Liver (tissue), 9 donors: ENCODE data around the gene PUS3. TPM values are rescaled to one million over a fixed set of nuclear protein-coding genes. Genes with fewer than 3 reads are reported as not detected.

Experiments used
- DNase-seq: peaks from one replicate; pipeline ENCODE4 v3.0.0-alpha.2; 2017; ENCODE audit warnings: low spot score
- H3K27ac ChIP-seq, 2 donors: one replicate each; pipeline ENCODE4 v1.7.0; 2013; ENCODE audit warnings: inconsistent platforms in 2 of 2, low read length in 2 of 2, control low read depth in 1 of 2, low read depth in 1 of 2, mild to moderate bottlenecking in 1 of 2
- H3K27me3 ChIP-seq, 4 donors: one replicate each; pipeline versions ENCODE4 v1.6.1 to v1.7.0; 2013; ENCODE audit warnings: low read length in 3 of 4, inconsistent platforms in 1 of 4, mild to moderate bottlenecking in 1 of 4, moderate library complexity in 1 of 4; ENCODE audit not compliant: control insufficient read depth in 4 of 4, insufficient read depth in 4 of 4
- H3K36me3 ChIP-seq, 4 donors: one replicate each; pipeline versions ENCODE4 v1.6.1 to v1.7.0; 2013; ENCODE audit warnings: low read length in 3 of 4, mild to moderate bottlenecking in 3 of 4, low read depth in 1 of 4, moderate library complexity in 1 of 4; ENCODE audit not compliant: control insufficient read depth in 4 of 4, insufficient read depth in 3 of 4
- H3K4me1 ChIP-seq, 4 donors: one replicate each; pipeline versions ENCODE4 v1.6.1 to v1.7.0; 2013; ENCODE audit warnings: low read length in 3 of 4, mild to moderate bottlenecking in 3 of 4, moderate library complexity in 1 of 4; ENCODE audit not compliant: control insufficient read depth in 4 of 4, insufficient read depth in 4 of 4
- H3K4me3 ChIP-seq, 3 donors: one replicate each; pipeline versions ENCODE4 v1.6.1 to v1.7.0; 2013; ENCODE audit warnings: low read length in 3 of 3, control low read depth in 1 of 3, low read depth in 1 of 3, mild to moderate bottlenecking in 1 of 3
- H3K9ac ChIP-seq, 2 donors: one replicate each; pipeline ENCODE4 v1.7.0; 2013; ENCODE audit warnings: low read length in 2 of 2, mild to moderate bottlenecking in 2 of 2, moderate library complexity in 2 of 2, control low read depth in 1 of 2, low read depth in 1 of 2
- H3K9me3 ChIP-seq, 4 donors: one replicate each; pipeline versions ENCODE4 v1.6.1 to v1.7.0; 2013; ENCODE audit warnings: low read length in 3 of 4; ENCODE audit not compliant: control insufficient read depth in 4 of 4
- EGR1 ChIP-seq, 2 donors: IDR thresholded peaks; 2 replicates each; pipeline ENCODE4 v1.6.1; 2016 to 2018; ENCODE audit warnings: antibody characterized with exemption in 2 of 2, low read depth in 2 of 2
- FOXA1 ChIP-seq: IDR thresholded peaks from 2 replicates; pipeline ENCODE4 v1.6.1; 2016; ENCODE audit warnings: antibody characterized with exemption
- FOXA2 ChIP-seq: IDR thresholded peaks from 2 replicates; pipeline ENCODE4 v1.6.1; 2016; ENCODE audit warnings: antibody characterized with exemption
- GABPA ChIP-seq, 2 donors: IDR thresholded peaks in 1 of 2; conservative IDR thresholded peaks in 1 of 2; 2 replicates each; pipeline ENCODE4 v1.6.1; 2016; ENCODE audit warnings: antibody characterized with exemption in 2 of 2, mild to moderate bottlenecking in 1 of 2, moderate library complexity in 1 of 2
- HNF4A ChIP-seq, 2 donors: conservative IDR thresholded peaks; 2 replicates each; pipeline ENCODE4 v1.6.1; 2016; ENCODE audit warnings: antibody characterized with exemption in 2 of 2, mild to moderate bottlenecking in 2 of 2
- HNF4G ChIP-seq: IDR thresholded peaks from 2 replicates; pipeline ENCODE4 v1.6.1; 2016; ENCODE audit warnings: antibody characterized with exemption
- JUND ChIP-seq, 2 donors: IDR thresholded peaks; 2 replicates each; pipeline ENCODE4 v1.6.1; 2016; ENCODE audit warnings: antibody characterized with exemption in 2 of 2
- MAX ChIP-seq: IDR thresholded peaks from 2 replicates; pipeline ENCODE4 v1.6.1; 2016; ENCODE audit warnings: antibody characterized with exemption
- NR2F2 ChIP-seq: IDR thresholded peaks from 2 replicates; pipeline ENCODE4 v1.6.1; 2016; ENCODE audit warnings: antibody characterized with exemption
- RAD21 ChIP-seq, 2 donors: IDR thresholded peaks; 2 replicates each; pipeline ENCODE4 v1.6.1; 2016; ENCODE audit warnings: antibody characterized with exemption in 2 of 2, mild to moderate bottlenecking in 2 of 2
- RXRA ChIP-seq, 2 donors: IDR thresholded peaks; 2 replicates each; pipeline ENCODE4 v1.6.1; 2017 to 2018; ENCODE audit warnings: antibody characterized with exemption in 2 of 2, mild to moderate bottlenecking in 1 of 2
- SP1 ChIP-seq: IDR thresholded peaks from 2 replicates; pipeline ENCODE4 v1.6.1; 2018; ENCODE audit warnings: antibody characterized with exemption, mild to moderate bottlenecking
- TAF1 ChIP-seq: conservative IDR thresholded peaks from 2 replicates; pipeline ENCODE4 v1.6.1; 2016; ENCODE audit warnings: antibody characterized with exemption, mild to moderate bottlenecking
- YY1 ChIP-seq: IDR thresholded peaks from 2 replicates; pipeline ENCODE4 v1.6.1; 2016; ENCODE audit warnings: antibody characterized with exemption, mild to moderate bottlenecking
- WGBS: extraction: QIAGEN DNeasy Blood & Tissue Kit; methylation state at CpG from one replicate; pipeline ENCODE4 v1.1.7; 2013; 5-methylcytosine and 5-hydroxymethylcytosine counted together
- polyA plus RNA-seq, 2 donors: library from polyadenylated mRNA; stranded (reverse) in 1 of 2; unstranded in 1 of 2; fragments of 200-250 nt in 1 of 2; fragments of >200 nt in 1 of 2; fragmentation: Nextera tagmentation in 1 of 2; extraction: Ambion mirVana in 1 of 2; gene quantifications; one replicate each; pipeline versions ENCODE4 v1.2.1 to v1.2.3, GENCODE V29; 2013 to 2015
- total RNA-seq, 2 donors: library from RNA; depleted of rRNA; stranded (reverse); fragments of >200 nt; gene quantifications; one replicate each; pipeline ENCODE4 v1.2.3, GENCODE V29; 2014
- TF ChIP-seq, protein P1 (sequence below): IDR thresholded peaks from 2 replicates; pipeline ENCODE4 v1.6.1; 2016; ENCODE audit warnings: antibody characterized with exemption
- TF ChIP-seq, protein P2 (sequence below): IDR thresholded peaks from 2 replicates; pipeline ENCODE4 v1.6.1; 2016; ENCODE audit warnings: antibody characterized with exemption, mild to moderate bottlenecking
- TF ChIP-seq, protein P3 (sequence below): IDR thresholded peaks from 2 replicates; pipeline ENCODE4 v1.6.1; 2016; ENCODE audit warnings: antibody characterized with exemption
- TF ChIP-seq, protein P4 (sequence below): fragments of 150-350 bp; IDR thresholded peaks from 2 replicates; pipeline ENCODE4 v1.5.1; 2017; ENCODE audit warnings: improper control_type of control experiment, low read depth, low read length; ENCODE audit not compliant: missing input control
- donor health status: healthy.
- donor health status: healthy.
- donor health status: healthy.
- donor health status: healthy.
- donor health status: healthy.

The PUS3 gene
- total and polyA plus RNA-seq, 4 donors: 15.5 to 22.2 (median 17.1) TPM

- Histone ChIP-seq H3K27me3 (no peaks in the 10 kb centered on the region), H3K36me3 (no peaks in the 10 kb centered on the region), H3K9me3 (no peaks in the 10 kb centered on the region), H3K4me3 (peak within 1 kb of the TSS; percentile 74 to 94 (median 93)), H3K9ac (peak within 1 kb of the TSS; percentile 22 to 41), H3K27ac (peak within 1 kb of the TSS; percentile 90 to 94), H3K4me1 (peaks cover 4 to 23% (median 10%) of the 10 kb centered on the region in 4 donors)
- under 1% methylated on average over 91 of the region's 91 CpGs for WGBS
- DNase-seq: peak; percentile 89
- no peak for TF ChIP-seq FOXA1
- TF ChIP-seq YY1: peak; percentile 53
- TF ChIP-seq RAD21 (IDR thresholded peaks at IDR 0.05): no peak
- TF ChIP-seq FOXA2: no peak
- no peak for TF ChIP-seq HNF4G
- TF ChIP-seq GABPA (IDR thresholded peaks at IDR 0.05 in 1 of 2, conservative IDR thresholded peaks at IDR 0.05 in 1 of 2): peak in 1 of 2 donors; percentile 45
- peak; percentile 89 for TF ChIP-seq MAX
- no peak for TF ChIP-seq JUND (IDR thresholded peaks at IDR 0.05)
- TF ChIP-seq, protein P1, sequence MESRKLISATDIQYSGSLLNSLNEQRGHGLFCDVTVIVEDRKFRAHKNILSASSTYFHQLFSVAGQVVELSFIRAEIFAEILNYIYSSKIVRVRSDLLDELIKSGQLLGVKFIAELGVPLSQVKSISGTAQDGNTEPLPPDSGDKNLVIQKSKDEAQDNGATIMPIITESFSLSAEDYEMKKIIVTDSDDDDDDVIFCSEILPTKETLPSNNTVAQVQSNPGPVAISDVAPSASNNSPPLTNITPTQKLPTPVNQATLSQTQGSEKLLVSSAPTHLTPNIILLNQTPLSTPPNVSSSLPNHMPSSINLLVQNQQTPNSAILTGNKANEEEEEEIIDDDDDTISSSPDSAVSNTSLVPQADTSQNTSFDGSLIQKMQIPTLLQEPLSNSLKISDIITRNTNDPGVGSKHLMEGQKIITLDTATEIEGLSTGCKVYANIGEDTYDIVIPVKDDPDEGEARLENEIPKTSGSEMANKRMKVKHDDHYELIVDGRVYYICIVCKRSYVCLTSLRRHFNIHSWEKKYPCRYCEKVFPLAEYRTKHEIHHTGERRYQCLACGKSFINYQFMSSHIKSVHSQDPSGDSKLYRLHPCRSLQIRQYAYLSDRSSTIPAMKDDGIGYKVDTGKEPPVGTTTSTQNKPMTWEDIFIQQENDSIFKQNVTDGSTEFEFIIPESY: no peak
- TF ChIP-seq RXRA (IDR thresholded peaks at IDR 0.05): peak; percentile 35 to 69
- peak; percentile 50 for TF ChIP-seq NR2F2
- TF ChIP-seq, protein P2, sequence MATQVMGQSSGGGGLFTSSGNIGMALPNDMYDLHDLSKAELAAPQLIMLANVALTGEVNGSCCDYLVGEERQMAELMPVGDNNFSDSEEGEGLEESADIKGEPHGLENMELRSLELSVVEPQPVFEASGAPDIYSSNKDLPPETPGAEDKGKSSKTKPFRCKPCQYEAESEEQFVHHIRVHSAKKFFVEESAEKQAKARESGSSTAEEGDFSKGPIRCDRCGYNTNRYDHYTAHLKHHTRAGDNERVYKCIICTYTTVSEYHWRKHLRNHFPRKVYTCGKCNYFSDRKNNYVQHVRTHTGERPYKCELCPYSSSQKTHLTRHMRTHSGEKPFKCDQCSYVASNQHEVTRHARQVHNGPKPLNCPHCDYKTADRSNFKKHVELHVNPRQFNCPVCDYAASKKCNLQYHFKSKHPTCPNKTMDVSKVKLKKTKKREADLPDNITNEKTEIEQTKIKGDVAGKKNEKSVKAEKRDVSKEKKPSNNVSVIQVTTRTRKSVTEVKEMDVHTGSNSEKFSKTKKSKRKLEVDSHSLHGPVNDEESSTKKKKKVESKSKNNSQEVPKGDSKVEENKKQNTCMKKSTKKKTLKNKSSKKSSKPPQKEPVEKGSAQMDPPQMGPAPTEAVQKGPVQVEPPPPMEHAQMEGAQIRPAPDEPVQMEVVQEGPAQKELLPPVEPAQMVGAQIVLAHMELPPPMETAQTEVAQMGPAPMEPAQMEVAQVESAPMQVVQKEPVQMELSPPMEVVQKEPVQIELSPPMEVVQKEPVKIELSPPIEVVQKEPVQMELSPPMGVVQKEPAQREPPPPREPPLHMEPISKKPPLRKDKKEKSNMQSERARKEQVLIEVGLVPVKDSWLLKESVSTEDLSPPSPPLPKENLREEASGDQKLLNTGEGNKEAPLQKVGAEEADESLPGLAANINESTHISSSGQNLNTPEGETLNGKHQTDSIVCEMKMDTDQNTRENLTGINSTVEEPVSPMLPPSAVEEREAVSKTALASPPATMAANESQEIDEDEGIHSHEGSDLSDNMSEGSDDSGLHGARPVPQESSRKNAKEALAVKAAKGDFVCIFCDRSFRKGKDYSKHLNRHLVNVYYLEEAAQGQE: peak; percentile 46
- peak; percentile 71 for TF ChIP-seq SP1
- TF ChIP-seq EGR1 (IDR thresholded peaks at IDR 0.05; ENCODE audit: low read depth in 2 of 2): no peak
- peak in 1 of 2 donors; percentile 52 for TF ChIP-seq HNF4A (conservative IDR thresholded peaks at IDR 0.05)
- TF ChIP-seq, protein P3, sequence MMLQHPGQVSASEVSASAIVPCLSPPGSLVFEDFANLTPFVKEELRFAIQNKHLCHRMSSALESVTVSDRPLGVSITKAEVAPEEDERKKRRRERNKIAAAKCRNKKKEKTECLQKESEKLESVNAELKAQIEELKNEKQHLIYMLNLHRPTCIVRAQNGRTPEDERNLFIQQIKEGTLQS: no peak
- TF ChIP-seq, protein P4, sequence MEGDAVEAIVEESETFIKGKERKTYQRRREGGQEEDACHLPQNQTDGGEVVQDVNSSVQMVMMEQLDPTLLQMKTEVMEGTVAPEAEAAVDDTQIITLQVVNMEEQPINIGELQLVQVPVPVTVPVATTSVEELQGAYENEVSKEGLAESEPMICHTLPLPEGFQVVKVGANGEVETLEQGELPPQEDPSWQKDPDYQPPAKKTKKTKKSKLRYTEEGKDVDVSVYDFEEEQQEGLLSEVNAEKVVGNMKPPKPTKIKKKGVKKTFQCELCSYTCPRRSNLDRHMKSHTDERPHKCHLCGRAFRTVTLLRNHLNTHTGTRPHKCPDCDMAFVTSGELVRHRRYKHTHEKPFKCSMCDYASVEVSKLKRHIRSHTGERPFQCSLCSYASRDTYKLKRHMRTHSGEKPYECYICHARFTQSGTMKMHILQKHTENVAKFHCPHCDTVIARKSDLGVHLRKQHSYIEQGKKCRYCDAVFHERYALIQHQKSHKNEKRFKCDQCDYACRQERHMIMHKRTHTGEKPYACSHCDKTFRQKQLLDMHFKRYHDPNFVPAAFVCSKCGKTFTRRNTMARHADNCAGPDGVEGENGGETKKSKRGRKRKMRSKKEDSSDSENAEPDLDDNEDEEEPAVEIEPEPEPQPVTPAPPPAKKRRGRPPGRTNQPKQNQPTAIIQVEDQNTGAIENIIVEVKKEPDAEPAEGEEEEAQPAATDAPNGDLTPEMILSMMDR: no peak
- TF ChIP-seq TAF1: peak; percentile 47
Measured at GRCh38 chr11:125887373-125888324, 15.4 kb downstream of the PUS3 start, which contains the start of gene HYLS1. Gene HYLS1 (plus strand): TSS chr11:125887668. CDS start chr11:125899369, 11,701 bp downstream.
